Ascending aorta (tissue), 2 donors: ENCODE results near the gene ASGR1. TPM values are rescaled to one million over a fixed set of nuclear protein-coding genes. Genes with fewer than 3 reads are reported as not detected.

Experiments
- DNase-seq, 2 donors: peaks; one replicate each; pipeline ENCODE4 v3.0.0-alpha.2; 2019; ENCODE audit warnings: low spot score in 2 of 2
- H3K27ac ChIP-seq, 2 donors: fragments of 200-600 bp; sonication (generic); one replicate each; pipeline ENCODE4 v1.5.1; 2016 to 2017; ENCODE audit warnings: mild to moderate bottlenecking in 1 of 2
- H3K27me3 ChIP-seq: fragments of 200-600 bp; sonication (generic); one replicate; pipeline ENCODE4 v1.5.1; 2017
- H3K36me3 ChIP-seq, 2 donors: fragments of 200-600 bp; sonication (generic); one replicate each; pipeline ENCODE4 v1.5.1; 2016
- H3K4me1 ChIP-seq, 2 donors: fragments of 200-600 bp; sonication (generic); one replicate each; pipeline ENCODE4 v1.5.1; 2016 to 2017; ENCODE audit warnings: mild to moderate bottlenecking in 1 of 2
- H3K4me3 ChIP-seq, 2 donors: fragments of 200-600 bp; sonication (generic); one replicate each; pipeline ENCODE4 v1.5.1; 2016 to 2017; ENCODE audit warnings: mild to moderate bottlenecking in 1 of 2
- H3K9me3 ChIP-seq, 2 donors: fragments of 200-600 bp; sonication (generic); one replicate each; pipeline ENCODE4 v1.5.1; 2016
- CTCF ChIP-seq, 3 experiments: fragments of 200-600 bp in 2 of 3; fragments of 450-650 bp in 1 of 3; sonication (generic) in 2 of 3; IDR thresholded peaks; one replicate each; pipeline ENCODE4 v1.5.1; 2016 to 2019; ENCODE audit warnings: antibody characterized with exemption in 3 of 3, mild to moderate bottlenecking in 1 of 3, moderate library complexity in 1 of 3
- intact Hi-C: fragments of 100-400 bp; cut with DNase I; formaldehyde crosslinking; loops from one replicate; pipeline ENCODE4 v1.15.1; 2023
- total RNA-seq: library from RNA; depleted of rRNA; stranded (reverse); fragments of >200 nt; gene quantifications from one replicate; pipeline ENCODE4 v1.1.0, GENCODE V29; 2016

The ASGR1 gene
- total RNA-seq, 1 donor from 2014 or later, result 3.9 TPM

DNA sequence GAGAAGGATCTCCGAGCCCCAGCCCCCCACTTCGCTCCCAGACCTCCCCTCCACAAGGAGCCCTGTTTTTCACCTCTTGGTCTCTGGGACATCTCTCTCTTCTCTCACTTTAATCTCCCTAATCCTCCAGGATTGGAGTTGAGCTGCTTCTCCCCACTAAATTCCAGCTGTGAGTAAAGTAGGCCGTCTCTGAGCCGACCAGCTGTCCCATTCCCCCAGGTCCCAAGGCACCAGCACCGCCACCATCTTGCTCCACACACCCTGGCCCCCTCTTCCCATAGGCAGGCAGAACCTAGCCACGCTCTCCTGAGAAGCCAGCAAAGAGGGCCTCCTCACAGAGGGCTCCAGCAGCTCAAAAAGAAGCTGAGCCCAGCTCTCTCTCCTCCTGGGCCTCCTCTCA lies 39.6 kb upstream of the ASGR1 start:
- Histone ChIP-seq H3K27ac (peak overlapping the region; percentile 96 to 100), H3K4me3 (no peak overlapping the region), H3K4me1 (peaks cover 23 to 40% of the 10 kb centered on the region in 2 donors), H3K9me3 (no peaks in the 10 kb centered on the region), H3K27me3 (no peaks in the 10 kb centered on the region), H3K36me3 (peaks cover 19 to 20% of the 10 kb centered on the region in 2 donors)
- TF ChIP-seq CTCF (IDR thresholded peaks at IDR 0.05), result no peak
- intact Hi-C loops, result loop anchor here (1.0 to 10.0 kb wide), 2 partner anchors 21 to 616 kb away; partner anchors contain the start of genes KDM6B and PHF23
- DNase-seq, result no peak

DNA sequence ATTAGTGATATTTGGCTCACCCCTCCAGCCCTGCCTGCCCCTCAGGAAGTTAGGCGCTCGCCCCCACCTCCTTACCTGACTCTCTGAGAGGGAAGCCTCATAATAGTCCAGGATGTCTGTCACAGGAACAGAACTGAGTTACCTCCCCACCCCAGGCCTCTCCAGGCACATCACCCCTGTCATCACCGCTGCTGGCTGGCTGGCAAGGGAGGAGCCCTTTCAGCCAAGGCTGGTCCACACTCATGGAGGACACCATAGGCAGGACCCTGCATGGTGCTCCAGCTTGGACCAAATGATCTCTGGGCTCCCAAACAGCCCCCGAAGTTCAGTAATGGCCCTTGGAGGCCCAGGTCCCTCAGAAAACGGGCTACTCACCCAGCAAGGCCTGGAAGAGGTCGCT lies 39.0 kb upstream of the ASGR1 start:
- Histone ChIP-seq H3K9me3 (no peaks in the 10 kb centered on the region), H3K4me1 (peaks cover 23 to 40% of the 10 kb centered on the region in 2 donors), H3K4me3 (peak overlapping the region in 1 of 2 donors; percentile 76), H3K36me3 (peaks cover 13 to 14% of the 10 kb centered on the region in 2 donors), H3K27me3 (no peaks in the 10 kb centered on the region), H3K27ac (peak overlapping the region; percentile 96 to 100)
- DNase-seq, result no peak
- TF ChIP-seq CTCF (IDR thresholded peaks at IDR 0.05), result no peak
- intact Hi-C loops, result loop anchor here (10.0 kb wide), 1 partner anchor 617 kb away; the partner anchor contains the start of gene KDM6B

DNA sequence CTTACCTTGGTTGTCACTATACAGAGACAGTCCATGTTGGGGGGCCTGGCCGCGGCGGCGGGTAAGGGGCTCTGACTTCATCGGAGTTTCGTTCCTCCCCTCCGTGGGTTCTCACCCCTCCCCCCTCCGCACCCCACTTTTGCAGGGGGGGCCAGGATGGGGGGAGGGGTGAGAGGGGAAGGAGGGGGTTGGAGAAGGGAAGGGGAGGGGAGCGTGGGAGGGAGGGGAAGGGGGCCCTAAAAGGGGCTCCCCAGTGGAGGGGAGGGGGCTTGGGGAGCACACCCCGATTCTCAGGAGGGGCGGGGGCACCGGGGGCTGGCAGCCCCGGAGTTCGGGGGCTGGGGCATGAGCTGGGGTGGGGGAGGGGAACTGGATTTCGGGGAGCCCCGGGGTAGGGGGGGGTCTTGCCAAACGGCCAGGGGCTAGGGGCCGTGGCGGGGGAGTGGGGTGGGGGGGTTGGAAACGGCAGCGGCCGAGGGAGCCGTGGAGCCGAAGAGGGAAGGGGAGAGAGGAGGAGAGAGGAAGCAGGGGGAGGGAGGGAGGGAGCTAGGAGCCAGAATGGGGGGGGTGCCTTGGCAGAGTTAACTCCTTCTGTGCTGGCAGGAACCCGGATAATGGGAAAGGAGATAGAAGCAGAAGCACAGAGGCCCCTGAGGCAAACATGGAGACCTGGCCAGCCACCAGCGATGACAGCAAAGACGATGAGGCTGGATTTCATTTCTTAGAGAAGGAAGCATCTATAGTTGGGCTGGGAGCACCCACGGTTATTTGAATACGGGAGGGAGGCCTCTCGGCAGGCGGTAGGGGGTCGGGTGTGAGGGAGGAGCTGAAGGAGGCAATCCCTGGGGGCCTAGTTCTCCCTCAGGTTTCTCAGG lies 38.2 kb upstream of the ASGR1 start:
- intact Hi-C loops, result loop anchor here (10.0 kb wide), 1 partner anchor 617 kb away; the partner anchor contains the start of gene KDM6B
- H3K4me3 ChIP-seq, result peak overlapping the region; percentile 58 to 76
- no peaks in the 10 kb centered on the region for H3K9me3 ChIP-seq
- H3K27ac ChIP-seq, result peak overlapping the region; percentile 96 to 100
- DNase-seq, result no peak
- no peak for TF ChIP-seq CTCF (IDR thresholded peaks at IDR 0.05)
- peaks cover 23 to 40% of the 10 kb centered on the region in 2 donors for H3K4me1 ChIP-seq
- H3K36me3 ChIP-seq, result peaks cover 4 to 6% of the 10 kb centered on the region in 2 donors
- no peaks in the 10 kb centered on the region for H3K27me3 ChIP-seq

DNA sequence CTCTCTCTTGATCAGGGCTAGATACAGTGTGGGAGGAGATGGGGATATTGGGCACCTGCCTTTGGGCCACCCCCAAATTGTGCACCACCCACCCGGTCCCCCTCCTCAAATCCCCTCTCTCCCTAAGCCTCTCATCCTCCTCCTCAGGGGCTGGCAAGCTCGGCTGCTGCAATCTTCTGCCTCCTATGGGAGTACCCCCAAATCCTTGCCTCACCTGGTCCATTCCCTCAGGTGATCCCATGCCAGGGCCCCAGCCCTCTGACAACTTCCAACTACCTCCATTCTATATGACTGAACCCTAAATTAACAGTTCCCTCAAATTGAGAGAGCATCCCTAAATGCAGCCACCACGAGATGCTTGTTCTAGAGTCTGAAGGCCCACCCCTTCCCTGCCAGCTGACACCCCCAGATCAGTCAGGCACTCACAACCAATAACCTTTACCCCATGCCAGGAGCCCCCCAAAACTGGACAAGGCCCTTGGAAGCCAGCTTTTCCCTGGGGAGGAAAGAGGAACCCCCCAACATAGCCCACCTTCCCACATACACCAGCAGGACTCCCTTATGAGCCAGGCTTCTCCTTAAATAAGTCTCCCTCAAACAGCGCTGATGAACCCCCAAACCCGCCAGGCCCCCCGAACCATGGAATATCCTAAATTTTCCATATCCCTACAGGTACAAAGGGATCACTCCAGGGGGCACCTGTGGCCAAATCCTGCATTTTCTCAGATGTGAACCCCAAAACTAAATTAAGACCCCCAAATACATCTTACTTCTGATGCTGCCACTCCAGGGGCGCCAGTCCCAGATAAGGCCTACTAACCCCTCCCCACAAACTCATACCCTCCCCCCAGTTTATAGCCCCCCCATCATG lies 37.3 kb upstream of the ASGR1 start:
- Histone ChIP-seq H3K27me3 (no peaks in the 10 kb centered on the region), H3K4me3 (peak overlapping the region; percentile 58 to 76), H3K9me3 (no peaks in the 10 kb centered on the region), H3K27ac (peak overlapping the region; percentile 96 to 100), H3K4me1 (peaks cover 22 to 35% of the 10 kb centered on the region in 2 donors), H3K36me3 (no peaks in the 10 kb centered on the region)
- no peak for TF ChIP-seq CTCF (IDR thresholded peaks at IDR 0.05)
- intact Hi-C loops, result loop anchor here (10.0 kb wide), 1 partner anchor 618 kb away; the partner anchor contains the start of gene KDM6B
- DNase-seq, result no peak

GRCh38 chr17:7215652-7216180 lies 36.5 kb upstream of the ASGR1 start:
- peak overlapping the region in 1 of 2 donors; percentile 76 for H3K4me3 ChIP-seq
- H3K9me3 ChIP-seq, result no peaks in the 10 kb centered on the region
- H3K27ac ChIP-seq, result peak overlapping the region; percentile 96 to 100
- no peaks in the 10 kb centered on the region for H3K27me3 ChIP-seq
- no peak for TF ChIP-seq CTCF (IDR thresholded peaks at IDR 0.05)
- H3K36me3 ChIP-seq, result no peaks in the 10 kb centered on the region
- peaks cover 20 to 29% of the 10 kb centered on the region in 2 donors for H3K4me1 ChIP-seq
- no peak for DNase-seq
- intact Hi-C loops, result loop anchor here (2.0 to 10.0 kb wide), 2 partner anchors 65 to 619 kb away; partner anchors contain the start of genes KDM6B and SLC2A4
